Gastrocnemius medialis (tissue), 4 donors: ENCODE measurements around the gene TSC22D4. TPM values are rescaled to one million over a fixed set of nuclear protein-coding genes. Genes with fewer than 3 reads are reported as not detected.

Experiments used
- ATAC-seq, 2 donors: fragments of 150-250 bp; one replicate each; pipeline ENCODE4 v1.9.1; 2016
- DNase-seq, 2 donors: peaks; one replicate each; pipeline ENCODE4 v3.0.0-alpha.2; 2019
- H3K27ac ChIP-seq, 4 donors: fragments of 200-600 bp; sonication (generic); 1 replicate in 1 of 4; 2 replicates in 3 of 4; pipeline ENCODE4 v1.5.1; 2016 to 2018; ENCODE audit warnings: mild to moderate bottlenecking in 2 of 4, moderate library complexity in 1 of 4
- H3K27me3 ChIP-seq, 3 donors: fragments of 200-600 bp; sonication (generic) in 2 of 3; 1 replicate in 1 of 3; 2 replicates in 2 of 3; pipeline versions ENCODE4 v1.5.1 to v1.6.0; 2016 to 2019; ENCODE audit warnings: mild to moderate bottlenecking in 1 of 3, moderate library complexity in 1 of 3
- H3K36me3 ChIP-seq, 2 donors: fragments of 200-600 bp; sonication (generic) in 1 of 2; one replicate each; pipeline ENCODE4 v1.5.1; 2017 to 2018
- H3K4me1 ChIP-seq, 2 donors: fragments of 200-600 bp; sonication (generic) in 1 of 2; one replicate each; pipeline ENCODE4 v1.5.1; 2016 to 2017; ENCODE audit warnings: mild to moderate bottlenecking in 2 of 2
- H3K4me3 ChIP-seq, 4 donors: fragments of 200-600 bp; sonication (generic) in 3 of 4; 1 replicate in 1 of 4; 2 replicates in 3 of 4; pipeline ENCODE4 v1.5.1; 2016 to 2019; ENCODE audit warnings: mild to moderate bottlenecking in 2 of 4
- H3K9me3 ChIP-seq, 3 donors: fragments of 200-600 bp; sonication (generic) in 2 of 3; 1 replicate in 1 of 3; 2 replicates in 2 of 3; pipeline ENCODE4 v1.5.1; 2016 to 2019
- POLR2A ChIP-seq, 2 donors: fragments of 450-650 bp; IDR thresholded peaks; one replicate each; pipeline ENCODE4 v1.6.1; 2017; ENCODE audit warnings: antibody characterized with exemption in 2 of 2, mild to moderate bottlenecking in 2 of 2, moderate library complexity in 2 of 2
- in situ Hi-C, 4 donors: fragments of 200-750 bp; cut with MboI; loops; one replicate each; pipeline versions ENCODE4 v1.15.0 to v1.8.0; 2017; ENCODE audit warnings: low sequenced_read_pairs in 4 of 4
- intact Hi-C: fragments of 100-400 bp; cut with DNase I; formaldehyde crosslinking; loops from one replicate; pipeline ENCODE4 v1.15.1; 2023; ENCODE audit warnings: low total_unique reads
- total RNA-seq, 4 donors: library from RNA; depleted of rRNA; stranded (reverse); fragments of >200 nt; gene quantifications; one replicate each; pipeline versions ENCODE4 v1.1.0 to v1.2.3, GENCODE V29; 2016
- TF ChIP-seq, protein P1 (sequence below), 5 experiments: fragments of 450-650 bp in 3 of 5; fragments of 200-600 bp in 2 of 5; sonication (generic) in 2 of 5; IDR thresholded peaks in 4 of 5; conservative IDR thresholded peaks in 1 of 5; 1 replicate in 4 of 5; 2 replicates in 1 of 5; pipeline ENCODE4 v1.5.1; 2016 to 2019; ENCODE audit warnings: antibody characterized with exemption in 5 of 5, mild to moderate bottlenecking in 3 of 5, moderate library complexity in 3 of 5

Gene TSC22D4
- total RNA-seq, 4 donors from 2014 or later: 14.3 to 25.5 (median 21.2) TPM

DNA sequence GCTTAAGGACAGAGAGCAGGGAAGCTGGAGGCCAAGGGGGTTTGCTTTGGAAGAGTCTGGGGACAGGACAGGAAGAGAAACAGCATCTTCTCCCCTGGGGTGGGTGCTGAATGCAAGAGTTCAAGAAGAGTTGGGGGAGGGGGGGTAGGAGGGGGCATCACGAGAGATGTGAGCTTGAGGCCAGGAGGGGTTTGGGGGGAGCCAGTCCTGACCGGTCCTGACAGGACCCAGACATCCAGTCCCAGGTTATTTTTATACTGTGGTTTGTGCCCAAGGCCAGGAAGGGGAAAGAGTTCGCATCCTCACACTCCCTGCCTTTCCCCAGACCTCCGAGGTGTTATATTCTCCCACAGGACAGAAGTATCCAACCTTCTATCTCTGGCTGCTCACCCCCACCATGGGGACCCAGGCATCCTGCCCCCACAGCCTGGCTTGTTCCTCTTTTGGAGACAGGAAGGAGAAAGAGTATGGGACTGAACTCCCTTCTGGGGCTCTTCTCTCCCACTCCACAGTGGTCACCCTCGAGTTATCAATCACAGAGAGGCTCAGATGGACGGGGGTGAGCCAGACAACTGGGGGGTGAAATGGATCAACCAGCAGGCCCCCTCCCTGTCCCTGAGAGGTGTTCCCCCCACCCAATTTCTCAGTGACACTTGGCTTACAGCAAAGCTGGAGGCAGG is 2.8 kb downstream of the TSC22D4 start:
- Histone ChIP-seq H3K27me3 (no peaks in the 10 kb centered on the region), H3K36me3 (peaks cover 0 to 11% of the 10 kb centered on the region in 2 donors), H3K4me1 (peaks cover 32 to 37% of the 10 kb centered on the region in 2 donors), H3K4me3 (peak overlapping the region in 3 of 4 donors; percentile 96 to 98 (median 97)), H3K27ac (peak overlapping the region; percentile 17 to 99 (median 71)), H3K9me3 (no peaks in the 10 kb centered on the region)
- ATAC-seq (no peak), DNase-seq (no peak)
- no peak for TF ChIP-seq POLR2A (IDR thresholded peaks at IDR 0.05)
- TF ChIP-seq, protein P1, sequence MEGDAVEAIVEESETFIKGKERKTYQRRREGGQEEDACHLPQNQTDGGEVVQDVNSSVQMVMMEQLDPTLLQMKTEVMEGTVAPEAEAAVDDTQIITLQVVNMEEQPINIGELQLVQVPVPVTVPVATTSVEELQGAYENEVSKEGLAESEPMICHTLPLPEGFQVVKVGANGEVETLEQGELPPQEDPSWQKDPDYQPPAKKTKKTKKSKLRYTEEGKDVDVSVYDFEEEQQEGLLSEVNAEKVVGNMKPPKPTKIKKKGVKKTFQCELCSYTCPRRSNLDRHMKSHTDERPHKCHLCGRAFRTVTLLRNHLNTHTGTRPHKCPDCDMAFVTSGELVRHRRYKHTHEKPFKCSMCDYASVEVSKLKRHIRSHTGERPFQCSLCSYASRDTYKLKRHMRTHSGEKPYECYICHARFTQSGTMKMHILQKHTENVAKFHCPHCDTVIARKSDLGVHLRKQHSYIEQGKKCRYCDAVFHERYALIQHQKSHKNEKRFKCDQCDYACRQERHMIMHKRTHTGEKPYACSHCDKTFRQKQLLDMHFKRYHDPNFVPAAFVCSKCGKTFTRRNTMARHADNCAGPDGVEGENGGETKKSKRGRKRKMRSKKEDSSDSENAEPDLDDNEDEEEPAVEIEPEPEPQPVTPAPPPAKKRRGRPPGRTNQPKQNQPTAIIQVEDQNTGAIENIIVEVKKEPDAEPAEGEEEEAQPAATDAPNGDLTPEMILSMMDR (IDR thresholded peaks at IDR 0.05 in 4 of 5, conservative IDR thresholded peaks at IDR 0.05 in 1 of 5): no peak
- in situ Hi-C loops (loop anchor here in 3 of 4 donors (5.0 to 10.0 kb wide), 3 partner anchors 66 to 219 kb away; partner anchors contain the start of gene GIGYF1 (in 2 of the 3)), intact Hi-C loops (loop anchor here (10.0 kb wide), 2 partner anchors 199 to 229 kb away; partner anchors contain the start of genes GNB2 and POP7)

DNA sequence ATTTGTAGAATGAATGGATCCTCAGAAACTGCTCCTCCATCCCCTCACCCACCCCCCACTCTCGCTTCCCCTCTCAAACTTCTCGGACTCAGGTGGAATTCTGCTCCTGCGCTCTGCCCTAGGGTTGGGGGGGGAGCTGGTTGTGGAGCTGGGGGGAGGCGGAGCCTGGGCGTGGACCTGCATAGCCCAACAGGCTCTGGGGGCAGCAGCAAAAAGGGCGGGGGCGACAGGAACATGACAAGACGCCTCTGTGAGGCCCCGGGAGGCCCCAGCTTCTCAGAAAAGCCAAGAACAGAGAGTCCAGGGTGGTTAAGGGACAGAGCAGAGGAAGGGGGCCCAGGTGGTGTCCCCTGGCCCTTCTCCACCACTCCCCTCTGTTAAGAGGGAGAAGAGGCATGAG is 3.5 kb downstream of the TSC22D4 start:
- DNase-seq (no peak), ATAC-seq (no peak)
- in situ Hi-C loops (loop anchor here in 3 of 4 donors (5.0 to 10.0 kb wide), 3 partner anchors 67 to 219 kb away; partner anchors contain the start of gene GIGYF1 (in 2 of the 3)), intact Hi-C loops (loop anchor here (10.0 kb wide), 2 partner anchors 199 to 229 kb away; partner anchors contain the start of genes GNB2 and POP7)
- H3K4me3 ChIP-seq: peak overlapping the region in 1 of 4 donors; percentile 96
- peaks cover 32 to 37% of the 10 kb centered on the region in 2 donors for H3K4me1 ChIP-seq
- H3K27me3 ChIP-seq: no peaks in the 10 kb centered on the region
- peak overlapping the region; percentile 3 to 99 (median 54) for H3K27ac ChIP-seq
- TF ChIP-seq, protein P1 (IDR thresholded peaks at IDR 0.05 in 4 of 5, conservative IDR thresholded peaks at IDR 0.05 in 1 of 5): no peak
- TF ChIP-seq POLR2A (IDR thresholded peaks at IDR 0.05): no peak
- H3K9me3 ChIP-seq: no peaks in the 10 kb centered on the region
- peaks cover 0 to 11% of the 10 kb centered on the region in 2 donors for H3K36me3 ChIP-seq

DNA sequence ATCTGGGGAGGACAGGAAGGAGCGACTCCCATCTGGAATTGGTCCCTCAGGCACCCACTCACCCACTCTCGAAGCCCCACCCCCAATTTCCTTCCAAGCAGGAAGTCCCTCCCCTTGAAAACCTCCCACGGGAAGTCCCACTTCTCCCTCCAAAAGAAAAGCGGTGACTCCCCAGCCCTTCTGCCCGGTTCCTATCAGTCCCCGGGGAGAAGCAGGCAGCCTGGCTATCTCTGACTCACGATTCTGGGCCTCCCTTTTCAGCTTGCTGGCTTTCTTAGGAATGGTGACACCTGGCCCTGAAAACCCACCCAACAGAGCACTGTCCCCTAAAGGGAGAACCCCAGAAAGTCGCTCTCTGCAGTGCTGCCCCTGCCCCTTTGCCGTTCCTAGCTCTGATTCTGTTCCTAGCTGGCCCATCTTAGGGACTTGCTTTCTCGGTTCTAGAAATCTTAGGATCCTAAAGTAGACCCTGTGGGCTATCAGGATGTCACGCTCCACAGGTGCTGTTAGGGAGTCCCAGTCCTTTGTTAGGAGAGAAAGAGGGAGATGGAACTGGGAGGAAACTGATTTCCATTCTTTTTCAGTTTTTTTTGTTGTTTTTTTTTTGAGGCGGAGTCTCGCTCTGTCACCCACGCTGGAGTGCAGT is 6.0 kb downstream of the TSC22D4 start:
- H3K4me3 ChIP-seq: no peak overlapping the region
- intact Hi-C loops (loop anchor here (10.0 kb wide), 2 partner anchors 202 to 232 kb away; partner anchors contain the start of genes GNB2 and POP7), in situ Hi-C loops (loop anchor here (5.0 to 25.0 kb wide), 6 partner anchors 82 to 389 kb away; partner anchors contain the start of genes GIGYF1 (in 2 of the 4), SLC12A9 (in 2 of the 4), TRIP6 (in 2 of the 4) and EPO (in 1 of the 4))
- TF ChIP-seq, protein P1 (IDR thresholded peaks at IDR 0.05 in 4 of 5, conservative IDR thresholded peaks at IDR 0.05 in 1 of 5): no peak
- no peak for TF ChIP-seq POLR2A (IDR thresholded peaks at IDR 0.05)
- ATAC-seq (no peak), DNase-seq (no peak)
- H3K27ac ChIP-seq: peak overlapping the region; percentile 37 to 54 (median 50)
- peaks cover 29 to 32% of the 10 kb centered on the region in 2 donors for H3K4me1 ChIP-seq
- H3K9me3 ChIP-seq: no peaks in the 10 kb centered on the region
- no peaks in the 10 kb centered on the region for H3K27me3 ChIP-seq
- H3K36me3 ChIP-seq: peaks cover 0 to 11% of the 10 kb centered on the region in 2 donors

DNA sequence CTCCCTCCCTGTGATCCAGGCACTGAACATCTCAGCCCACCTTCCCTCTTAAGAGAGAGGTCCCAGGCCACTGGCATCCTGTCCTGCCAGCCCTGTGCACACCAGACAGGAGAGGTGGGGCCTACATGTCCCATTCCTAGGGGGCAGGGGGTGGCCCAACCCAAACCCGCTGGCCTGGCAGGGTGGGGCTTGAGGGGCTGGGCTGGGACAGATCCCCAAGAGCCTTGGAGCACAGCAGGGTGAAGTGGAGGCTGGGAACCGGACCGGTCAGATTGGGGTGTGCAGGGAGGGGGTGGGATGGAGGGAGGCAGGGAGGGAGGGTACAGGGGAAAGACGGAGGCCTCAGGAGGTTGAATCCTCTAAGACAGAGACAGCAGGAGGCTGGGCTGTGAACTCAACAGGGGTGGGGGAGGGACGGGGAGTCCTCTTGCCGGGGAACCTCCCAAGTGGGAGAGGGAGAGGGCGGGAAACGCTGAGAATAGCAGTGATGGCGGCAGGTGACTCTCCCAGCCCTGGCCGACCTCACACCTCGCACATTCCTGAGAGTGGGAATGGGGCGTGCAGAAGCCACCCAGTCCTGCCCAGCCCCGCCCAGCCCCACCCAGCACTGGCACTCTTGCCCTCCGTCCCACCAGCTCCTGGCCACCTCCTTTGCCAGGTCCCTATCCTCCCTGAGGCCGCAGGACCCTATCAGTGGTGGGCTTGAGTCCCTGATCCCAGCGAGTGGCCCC is 6.7 kb downstream of the TSC22D4 start:
- Histone ChIP-seq H3K36me3 (peaks cover 0 to 11% of the 10 kb centered on the region in 2 donors), H3K27me3 (no peaks in the 10 kb centered on the region), H3K4me1 (peaks cover 24 to 25% of the 10 kb centered on the region in 2 donors), H3K27ac (peak overlapping the region in 3 of 4 donors; percentile 37 to 54 (median 49)), H3K9me3 (no peaks in the 10 kb centered on the region), H3K4me3 (no peak overlapping the region)
- TF ChIP-seq POLR2A (IDR thresholded peaks at IDR 0.05): no peak
- TF ChIP-seq, protein P1 (IDR thresholded peaks at IDR 0.05 in 4 of 5, conservative IDR thresholded peaks at IDR 0.05 in 1 of 5): no peak
- ATAC-seq (no peak), DNase-seq (no peak)
- intact Hi-C loops (loop anchor here (10.0 kb wide), 2 partner anchors 203 to 233 kb away; partner anchors contain the start of genes GNB2 and POP7), in situ Hi-C loops (loop anchor here (5.0 to 25.0 kb wide), 6 partner anchors 83 to 390 kb away; partner anchors contain the start of genes GIGYF1 (in 2 of the 4), SLC12A9 (in 2 of the 4), TRIP6 (in 2 of the 4) and EPO (in 1 of the 4))
